Psoas muscle (tissue), 8 donors: ENCODE data around the gene UGT1A5. TPM values are rescaled to one million over a fixed set of nuclear protein-coding genes. Genes with fewer than 3 reads are reported as not detected.

Experiments used
- ATAC-seq, 4 donors: fragments of 200-7000 bp; cut with Tn5 transposase; one replicate each; pipeline ENCODE4 v1.9.1; 2020; ENCODE audit warnings: moderate library complexity in 3 of 4, mild to moderate bottlenecking in 2 of 4
- DNase-seq, 2 donors: peaks; one replicate each; pipeline ENCODE4 v3.0.0-alpha.2; 2020
- H3K27ac ChIP-seq: fragments of 200-600 bp; one replicate; pipeline ENCODE4 v1.8.0; 2022
- H3K27me3 ChIP-seq, 3 donors: fragments of 200-600 bp in 1 of 3; one replicate each; pipeline versions ENCODE4 v1.6.1 to v1.8.0; 2013 to 2022; ENCODE audit warnings: low read length in 2 of 3, mild to moderate bottlenecking in 2 of 3, moderate library complexity in 1 of 3; ENCODE audit not compliant: insufficient read depth in 3 of 3
- H3K36me3 ChIP-seq, 2 donors: fragments of 200-600 bp in 1 of 2; one replicate each; pipeline versions ENCODE4 v1.6.1 to v1.8.0; 2013 to 2022; ENCODE audit warnings: low read depth in 1 of 2, mild to moderate bottlenecking in 1 of 2, moderate library complexity in 1 of 2; ENCODE audit not compliant: insufficient read depth in 1 of 2
- H3K4me1 ChIP-seq: fragments of 200-600 bp; one replicate; pipeline ENCODE4 v1.8.0; 2022
- H3K4me3 ChIP-seq: fragments of 200-600 bp; one replicate; pipeline ENCODE4 v1.8.0; 2022; ENCODE audit warnings: mild to moderate bottlenecking
- H3K9me3 ChIP-seq: fragments of 200-600 bp; one replicate; pipeline ENCODE4 v1.8.0; 2022
- CTCF ChIP-seq: fragments of 200-600 bp; IDR thresholded peaks from one replicate; pipeline ENCODE4 v1.8.0; 2022; ENCODE audit warnings: antibody characterized with exemption
- WGBS, 3 donors: extraction: QIAGEN DNeasy Blood & Tissue Kit; methylation state at CpG; one replicate each; pipeline versions ENCODE4 v1.1.6 to v1.1.7; 2013; 5-methylcytosine and 5-hydroxymethylcytosine counted together
- intact Hi-C, 2 donors: fragments of 100-400 bp; cut with DNase I; formaldehyde crosslinking; loops; one replicate each; pipeline versions ENCODE4 v1.11.0 to v1.14.2; 2022
- polyA plus RNA-seq, 3 donors: library from polyadenylated mRNA; stranded (reverse); fragments of 200-250 nt; gene quantifications; one replicate each; pipeline ENCODE4 v1.2.3, GENCODE V29; 2013
- total RNA-seq, 4 donors: library from RNA; stranded (reverse); fragmentation: NEBNext Ultra II Directional in 2 of 4; extraction: Animal tissue kit (Norgen Biotek cat#: 25700) in 2 of 4; gene quantifications; one replicate each; pipeline versions ENCODE4 v1.2.1 to v1.2.4, GENCODE V29; 2021 to 2023
- donor health status: healthy with polysubstance abuse.
- donor health status: DM: no; HTN: no; CAD: no; lungs with moderate emphysema.
- donor health status: Bipolar disorder and iron deficiency.
- donor health status: healthy.
- donor health status: DM: yes; HTN: yes; CAD: no.
- donor health status: DM: no; HTN: no; CAD: no.
- donor health status: DM: no; HTN: no; CAD: no.
- donor health status: DM: yes; HTN: yes; CAD: no.

Gene UGT1A5
- total and polyA plus RNA-seq, 7 donors, result not detected

- 76 to 80% (median 80%) methylated on average over 9 of the region's 9 CpGs for WGBS, 3 donors
- ATAC-seq, result no peak
Observed at GRCh38 chr2:233801357-233802131, 88.8 kb downstream of the UGT1A5 start.

GRCh38 chr2:233802132-233802815 is 89.6 kb downstream of the UGT1A5 start:
- Histone ChIP-seq H3K4me3 (no peak overlapping the region), H3K27me3 (no peaks in the 10 kb centered on the region), H3K4me1 (no peaks in the 10 kb centered on the region), H3K27ac (no peak overlapping the region), H3K36me3 (no peaks in the 10 kb centered on the region), H3K9me3 (no peaks in the 10 kb centered on the region)
- intact Hi-C loops, result no loop called here
- no peak for DNase-seq
- no peak for TF ChIP-seq CTCF
- WGBS, 3 donors, result 66 to 70% (median 68%) methylated on average over 3 of the region's 3 CpGs
- ATAC-seq, result no peak

More at GRCh38 chr2:233801357-233802131, 88.8 kb downstream of the UGT1A5 start:
- H3K27me3 ChIP-seq, result no peaks in the 10 kb centered on the region
- TF ChIP-seq CTCF, result no peak
- DNase-seq, result no peak
- no peak overlapping the region for H3K4me3 ChIP-seq
- no peaks in the 10 kb centered on the region for H3K9me3 ChIP-seq
- no peak overlapping the region for H3K27ac ChIP-seq
- intact Hi-C loops, result no loop called here
- no peaks in the 10 kb centered on the region for H3K36me3 ChIP-seq
- no peaks in the 10 kb centered on the region for H3K4me1 ChIP-seq

GRCh38 chr2:233803292-233803911 is 90.7 kb downstream of the UGT1A5 start:
- no peak for TF ChIP-seq CTCF
- no peaks in the 10 kb centered on the region for H3K27me3 ChIP-seq
- intact Hi-C loops, result no loop called here
- H3K27ac ChIP-seq, result no peak overlapping the region
- no peaks in the 10 kb centered on the region for H3K9me3 ChIP-seq
- H3K4me3 ChIP-seq, result no peak overlapping the region
- ATAC-seq, result no peak
- WGBS, 3 donors, result 61 to 63% (median 62%) methylated on average over 2 of the region's 2 CpGs
- no peaks in the 10 kb centered on the region for H3K4me1 ChIP-seq
- DNase-seq, result no peak
- H3K36me3 ChIP-seq, result no peaks in the 10 kb centered on the region

- intact Hi-C loops, result no loop called here
- no peak overlapping the region for H3K4me3 ChIP-seq
- ATAC-seq (no peak), DNase-seq (no peak)
- H3K27ac ChIP-seq, result no peak overlapping the region
- H3K4me1 ChIP-seq, result no peaks in the 10 kb centered on the region
- 60 to 76% (median 65%) methylated on average over 8 of the region's 8 CpGs for WGBS, 3 donors
- no peaks in the 10 kb centered on the region for H3K9me3 ChIP-seq
- TF ChIP-seq CTCF, result no peak
- peaks cover 0 to 3% (median 0%) of the 10 kb centered on the region in 3 donors for H3K27me3 ChIP-seq
- H3K36me3 ChIP-seq, result no peaks in the 10 kb centered on the region
Observed at GRCh38 chr2:233803994-233804393, 91.3 kb downstream of the UGT1A5 start.
